ENCODE measurements around the gene SDHB. TPM values are rescaled to one million over a fixed set of nuclear protein-coding genes. Genes with fewer than 3 reads are reported as not detected.

The SDHB gene
- total and polyA plus RNA-seq, 2 donors (not counting 1 experiment from before 2014, with no cell fraction given) = 58.0 to 61.0 TPM

GRCh38 chr1:16971341-16972188 lies 82.3 kb downstream of the SDHB start:
- H3K27ac ChIP-seq (ENCODE audit: low read length in 2 of 2) = no peak overlapping the region
- H3K79me2 ChIP-seq (ENCODE audit: control insufficient read depth, insufficient read depth, low read length) = no peaks in the 10 kb centered on the region
- no peak overlapping the region for H3K27ac Mint-ChIP-seq
- H2AFZ ChIP-seq (ENCODE audit: insufficient read depth, low read depth, low read length, poor library complexity, severe bottlenecking) = no peak overlapping the region
- intact Hi-C loops (cut with micrococcal nuclease) = no loop called here
- no peak overlapping the region for H3K4me3 Mint-ChIP-seq
- ATAC-seq (ENCODE audit: low read depth) = no peak
- DNase-seq = no peak
- no peaks in the 10 kb centered on the region for H3K4me1 ChIP-seq (ENCODE audit: control insufficient read depth in 2 of 2, insufficient read depth in 2 of 2, low read length in 2 of 2)
- H3K4me3 ChIP-seq (ENCODE audit: control extremely low read depth in 1 of 5, extremely low read depth in 1 of 5, insufficient read depth in 1 of 5, low read depth in 2 of 5, low read length in 4 of 5) = no peak overlapping the region
- no peaks in the 10 kb centered on the region for H3K4me1 Mint-ChIP-seq
- no peaks in the 10 kb centered on the region for H3K36me3 ChIP-seq (replicated peaks in 1 of 2; ENCODE audit: control extremely low read depth in 1 of 2, control insufficient read depth in 1 of 2, extremely low read depth in 1 of 2, insufficient read depth in 2 of 2, low read length in 1 of 2)
- H3K4me2 ChIP-seq (replicated peaks; ENCODE audit: low read depth, low read length, poor library complexity, severe bottlenecking) = no peak overlapping the region
- TF ChIP-seq EZH2 (IDR thresholded peaks at IDR 0.05; ENCODE audit: borderline replicate concordance, insufficient read depth, low read depth, low read length, poor library complexity, severe bottlenecking) = no peak
- TF ChIP-seq, protein P1, sequence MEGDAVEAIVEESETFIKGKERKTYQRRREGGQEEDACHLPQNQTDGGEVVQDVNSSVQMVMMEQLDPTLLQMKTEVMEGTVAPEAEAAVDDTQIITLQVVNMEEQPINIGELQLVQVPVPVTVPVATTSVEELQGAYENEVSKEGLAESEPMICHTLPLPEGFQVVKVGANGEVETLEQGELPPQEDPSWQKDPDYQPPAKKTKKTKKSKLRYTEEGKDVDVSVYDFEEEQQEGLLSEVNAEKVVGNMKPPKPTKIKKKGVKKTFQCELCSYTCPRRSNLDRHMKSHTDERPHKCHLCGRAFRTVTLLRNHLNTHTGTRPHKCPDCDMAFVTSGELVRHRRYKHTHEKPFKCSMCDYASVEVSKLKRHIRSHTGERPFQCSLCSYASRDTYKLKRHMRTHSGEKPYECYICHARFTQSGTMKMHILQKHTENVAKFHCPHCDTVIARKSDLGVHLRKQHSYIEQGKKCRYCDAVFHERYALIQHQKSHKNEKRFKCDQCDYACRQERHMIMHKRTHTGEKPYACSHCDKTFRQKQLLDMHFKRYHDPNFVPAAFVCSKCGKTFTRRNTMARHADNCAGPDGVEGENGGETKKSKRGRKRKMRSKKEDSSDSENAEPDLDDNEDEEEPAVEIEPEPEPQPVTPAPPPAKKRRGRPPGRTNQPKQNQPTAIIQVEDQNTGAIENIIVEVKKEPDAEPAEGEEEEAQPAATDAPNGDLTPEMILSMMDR (IDR thresholded peaks at IDR 0.05) = no peak
- ChIA-PET CTCF (no interaction called here), POLR2A (no interaction called here)
- no peaks in the 10 kb centered on the region for H3K9me3 ChIP-seq (ENCODE audit: control extremely low read depth in 1 of 3, control insufficient read depth in 2 of 3, insufficient read depth in 1 of 3, low read length in 2 of 3)
- H3K9ac ChIP-seq (ENCODE audit: low read length) = no peak overlapping the region
- WGBS (ENCODE audit: insufficient coverage) = 95% methylated on average over 28 of the region's 28 CpGs
- H3K27me3 ChIP-seq (replicated peaks in 1 of 4; ENCODE audit: control extremely low read depth in 1 of 4, control insufficient read depth in 3 of 4, insufficient read depth in 4 of 4, low read length in 3 of 4) = no peaks in the 10 kb centered on the region
- no peaks in the 10 kb centered on the region for H4K20me1 ChIP-seq (ENCODE audit: control insufficient read depth, insufficient read depth, low read length, poor library complexity, severe bottlenecking)
- no peaks in the 10 kb centered on the region for H3K27me3 Mint-ChIP-seq
- no peaks in the 10 kb centered on the region for H3K9me3 Mint-ChIP-seq (ENCODE audit: insufficient read depth)

DNA sequence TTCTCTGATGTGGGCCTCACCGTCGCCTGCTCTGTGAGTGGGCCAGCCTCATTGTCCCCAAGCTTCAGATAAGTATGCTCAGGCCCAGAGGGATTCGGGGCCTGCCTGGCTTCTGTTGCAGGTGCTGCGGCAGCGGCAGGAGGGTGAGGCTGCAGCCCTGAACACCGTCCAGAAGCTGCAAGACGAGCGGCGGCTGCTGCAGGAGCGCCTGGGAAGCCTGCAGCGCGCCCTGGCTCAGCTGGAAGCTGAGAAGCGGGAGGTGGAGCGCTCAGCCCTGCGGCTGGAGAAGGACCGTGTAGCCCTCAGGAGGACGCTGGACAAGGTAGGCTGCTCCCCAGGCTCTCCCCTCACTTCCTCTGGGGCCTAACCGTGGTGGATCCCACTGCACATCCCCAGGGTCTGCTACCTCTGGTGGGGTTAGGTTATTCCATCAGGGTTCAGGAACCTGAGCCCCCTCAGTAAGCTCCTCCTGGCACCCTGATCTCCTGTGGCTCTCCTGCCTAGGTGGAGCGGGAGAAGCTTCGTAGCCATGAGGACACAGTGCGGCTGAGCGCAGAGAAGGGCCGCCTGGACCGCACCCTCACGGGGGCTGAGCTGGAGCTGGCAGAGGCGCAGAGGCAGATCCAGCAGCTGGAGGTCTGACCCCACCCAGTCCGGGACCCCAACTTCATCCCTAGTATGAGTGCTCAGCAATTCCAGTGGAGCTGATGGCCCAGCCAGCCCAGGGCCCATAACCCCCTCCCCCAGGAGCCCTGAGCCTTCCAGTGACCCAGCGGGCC lies 83.5 kb downstream of the SDHB start:
- Histone ChIP-seq H3K9ac (ENCODE audit: low read length) (no peak overlapping the region), H3K4me2 (replicated peaks; ENCODE audit: low read depth, low read length, poor library complexity, severe bottlenecking) (no peak overlapping the region), H3K9me3 (ENCODE audit: control extremely low read depth in 1 of 3, control insufficient read depth in 2 of 3, insufficient read depth in 1 of 3, low read length in 2 of 3) (no peaks in the 10 kb centered on the region), H2AFZ (ENCODE audit: insufficient read depth, low read depth, low read length, poor library complexity, severe bottlenecking) (no peak overlapping the region), H3K79me2 (ENCODE audit: control insufficient read depth, insufficient read depth, low read length) (no peaks in the 10 kb centered on the region), H3K4me1 (ENCODE audit: control insufficient read depth in 2 of 2, insufficient read depth in 2 of 2, low read length in 2 of 2) (no peaks in the 10 kb centered on the region), H3K36me3 (replicated peaks in 1 of 2; ENCODE audit: control extremely low read depth in 1 of 2, control insufficient read depth in 1 of 2, extremely low read depth in 1 of 2, insufficient read depth in 2 of 2, low read length in 1 of 2) (peaks cover 0 to 6% of the 10 kb centered on the region in 2 experiments), H3K27ac (ENCODE audit: low read length in 2 of 2) (no peak overlapping the region), H3K4me3 (ENCODE audit: control extremely low read depth in 1 of 5, extremely low read depth in 1 of 5, insufficient read depth in 1 of 5, low read depth in 2 of 5, low read length in 4 of 5) (no peak overlapping the region), H3K27me3 (replicated peaks in 1 of 4; ENCODE audit: control extremely low read depth in 1 of 4, control insufficient read depth in 3 of 4, insufficient read depth in 4 of 4, low read length in 3 of 4) (no peaks in the 10 kb centered on the region), H4K20me1 (ENCODE audit: control insufficient read depth, insufficient read depth, low read length, poor library complexity, severe bottlenecking) (no peaks in the 10 kb centered on the region)
- WGBS (ENCODE audit: insufficient coverage) = 98% methylated on average over 24 of the region's 28 CpGs
- intact Hi-C loops (cut with micrococcal nuclease) = no loop called here
- ChIA-PET POLR2A (no interaction called here), CTCF (no interaction called here)
- DNase-seq (no peak), ATAC-seq (ENCODE audit: low read depth) (no peak)
- H3K27me3 Mint-ChIP-seq = no peaks in the 10 kb centered on the region
- H3K9me3 Mint-ChIP-seq (ENCODE audit: insufficient read depth) = no peaks in the 10 kb centered on the region
- no peak overlapping the region for H3K4me3 Mint-ChIP-seq
- no peak overlapping the region for H3K27ac Mint-ChIP-seq
- no peaks in the 10 kb centered on the region for H3K4me1 Mint-ChIP-seq
- no peak for TF ChIP-seq EZH2 (IDR thresholded peaks at IDR 0.05; ENCODE audit: borderline replicate concordance, insufficient read depth, low read depth, low read length, poor library complexity, severe bottlenecking)
- TF ChIP-seq, protein P1 (IDR thresholded peaks at IDR 0.05) = no peak

All from B cell (primary cell).